HG03575 (cell line): ENCODE results near the gene MS4A18.

Experiments used
- ATAC-seq: cut with Tn5 transposase; IDR thresholded peaks from one replicate; pipeline ENCODE4 v1.9.1; 2021; ENCODE audit not compliant: unreplicated experiment, insufficient number of reproducible peaks, low FRiP score; ENCODE audit errors: extremely low read depth

Gene MS4A18

DNA sequence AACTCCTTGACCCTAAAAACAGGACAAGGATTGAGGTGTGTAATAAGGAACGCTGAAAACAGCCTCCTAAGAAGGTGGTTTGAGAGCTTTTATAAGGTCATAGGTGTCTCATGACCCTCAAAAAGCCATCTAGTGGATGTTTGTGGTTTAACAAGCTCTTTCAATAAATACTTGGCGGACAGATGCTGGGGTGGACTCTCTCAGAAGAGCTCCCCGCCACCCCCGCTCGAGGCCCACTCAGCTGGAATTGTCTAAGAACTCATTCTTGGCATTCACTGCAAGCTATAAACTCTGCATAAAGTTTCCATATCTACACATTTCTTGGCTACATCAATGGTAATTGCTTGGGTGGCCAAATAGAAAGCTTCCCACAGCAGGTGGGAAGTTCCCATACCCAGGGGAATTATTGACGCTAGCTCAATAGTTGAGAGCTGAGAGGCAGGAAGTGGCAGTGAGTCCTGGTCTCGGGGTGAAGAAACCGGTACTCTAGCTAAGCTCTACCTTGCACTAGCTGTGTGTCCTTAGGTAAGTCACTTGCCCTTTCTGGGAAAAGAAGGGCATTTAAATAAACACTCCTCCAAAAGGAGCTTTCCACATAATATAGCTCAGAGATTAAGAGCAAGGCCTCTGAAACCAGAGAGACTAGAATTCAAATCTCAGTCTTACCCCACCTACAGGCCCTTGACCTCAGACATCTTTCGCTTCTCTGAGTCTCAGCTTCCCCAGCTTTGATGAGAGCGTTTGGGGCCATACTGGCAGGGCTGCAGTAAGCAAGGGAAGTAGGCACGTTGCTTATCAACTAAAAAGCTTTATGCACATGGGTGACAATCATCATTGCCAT, 38.6 kb downstream of the MS4A18 start:
- peak; percentile 38 for ATAC-seq

GRCh38 chr11:60763692-60764369, 39.3 kb downstream of the MS4A18 start:
- ATAC-seq, result no peak

DNA sequence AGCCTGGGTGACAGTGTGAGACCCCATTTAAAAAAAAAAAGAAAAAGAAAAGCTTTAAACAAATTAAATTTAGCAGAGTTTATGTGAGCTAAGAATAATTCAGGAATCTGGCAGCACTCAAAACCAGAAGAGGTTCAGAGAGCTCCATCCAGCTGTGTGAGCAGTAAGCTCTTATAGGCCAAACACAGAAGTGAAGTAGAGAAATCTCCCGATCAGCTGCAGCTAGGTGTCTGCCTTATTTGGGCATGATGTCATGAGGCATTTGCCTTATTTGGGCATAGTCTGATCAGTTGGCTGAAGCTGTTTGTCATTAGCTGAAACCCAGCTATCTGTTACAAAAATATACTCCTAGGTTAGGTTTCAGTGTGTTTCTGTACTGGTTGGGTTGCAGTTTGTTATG, 40.4 kb downstream of the MS4A18 start:
- ATAC-seq, result peak; percentile 43

GRCh38 chr11:60765355-60765754, 40.8 kb downstream of the MS4A18 start:
- ATAC-seq, result no peak

DNA sequence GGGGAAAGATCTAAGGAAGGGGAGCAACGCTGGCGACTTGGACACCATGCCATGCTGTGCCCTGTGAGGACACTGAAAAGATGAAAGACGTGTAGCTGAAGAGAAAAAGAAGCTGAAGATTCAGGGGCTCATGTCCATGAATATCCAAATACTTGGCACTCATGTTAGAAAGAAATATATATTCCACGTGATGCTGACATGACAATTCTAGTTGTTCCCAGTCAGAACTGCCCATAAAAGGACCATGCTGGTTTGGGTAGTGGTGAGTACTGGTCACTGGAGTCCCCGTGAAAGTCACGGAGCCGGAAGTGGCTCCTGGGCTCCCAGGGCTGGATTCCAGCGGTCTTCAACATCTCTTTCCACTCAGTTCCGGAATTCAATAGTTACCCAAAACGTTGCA, 42.0 kb downstream of the MS4A18 start:
- no peak for ATAC-seq

GRCh38 chr11:60767388-60767811, 42.9 kb downstream of the MS4A18 start:
- no peak for ATAC-seq

DNA sequence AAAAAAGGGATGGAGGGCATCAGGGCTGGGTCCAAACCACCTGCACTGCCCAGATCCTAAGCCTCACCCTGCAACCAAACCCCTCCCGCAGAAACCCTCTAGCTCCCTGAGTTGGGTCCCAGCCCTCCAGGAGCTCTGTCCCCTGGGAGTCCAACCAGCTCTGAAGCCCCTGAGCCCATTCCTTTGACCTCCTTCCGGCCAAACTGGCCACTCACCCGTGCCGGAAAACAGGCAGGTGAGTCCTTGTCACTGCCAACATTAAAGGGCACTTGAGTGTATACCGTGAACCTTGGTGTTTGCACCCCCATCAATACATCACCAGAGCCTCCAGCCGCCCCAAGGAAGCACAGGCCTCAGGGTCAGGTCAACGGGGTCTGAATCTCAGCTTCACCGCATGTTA, 43.7 kb downstream of the MS4A18 start:
- no peak for ATAC-seq

GRCh38 chr11:60769273-60769672, 44.8 kb downstream of the MS4A18 start:
- ATAC-seq, result no peak

- ATAC-seq, result no peak
Observed at GRCh38 chr11:60769811-60770210, 45.3 kb downstream of the MS4A18 start.

GRCh38 chr11:60771146-60771545, 46.6 kb downstream of the MS4A18 start:
- ATAC-seq, result no peak

GRCh38 chr11:60771879-60772525, 47.5 kb downstream of the MS4A18 start:
- no peak for ATAC-seq

DNA sequence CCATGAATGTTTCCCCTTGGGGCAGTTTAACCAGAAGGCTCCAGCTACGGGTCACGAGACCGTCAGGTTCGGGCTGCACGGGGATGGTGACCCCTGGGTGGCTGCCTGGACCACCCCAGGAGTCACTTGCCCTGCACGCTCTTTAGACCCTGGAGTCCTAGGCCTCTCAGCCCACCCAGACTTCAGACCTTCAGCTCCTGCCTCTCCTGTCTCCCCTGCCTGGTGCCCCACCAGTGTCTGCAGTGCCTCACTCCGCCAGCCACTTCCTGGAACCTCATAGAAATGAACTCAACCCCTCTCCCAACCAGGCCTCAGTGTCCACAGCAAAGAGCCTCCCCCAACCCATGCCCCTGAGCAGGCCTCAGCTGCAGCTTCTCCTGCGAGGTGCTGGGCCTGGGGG, 48.1 kb downstream of the MS4A18 start:
- ATAC-seq, result no peak

GRCh38 chr11:60774726-60775125, 50.2 kb downstream of the MS4A18 start:
- ATAC-seq, result no peak

DNA sequence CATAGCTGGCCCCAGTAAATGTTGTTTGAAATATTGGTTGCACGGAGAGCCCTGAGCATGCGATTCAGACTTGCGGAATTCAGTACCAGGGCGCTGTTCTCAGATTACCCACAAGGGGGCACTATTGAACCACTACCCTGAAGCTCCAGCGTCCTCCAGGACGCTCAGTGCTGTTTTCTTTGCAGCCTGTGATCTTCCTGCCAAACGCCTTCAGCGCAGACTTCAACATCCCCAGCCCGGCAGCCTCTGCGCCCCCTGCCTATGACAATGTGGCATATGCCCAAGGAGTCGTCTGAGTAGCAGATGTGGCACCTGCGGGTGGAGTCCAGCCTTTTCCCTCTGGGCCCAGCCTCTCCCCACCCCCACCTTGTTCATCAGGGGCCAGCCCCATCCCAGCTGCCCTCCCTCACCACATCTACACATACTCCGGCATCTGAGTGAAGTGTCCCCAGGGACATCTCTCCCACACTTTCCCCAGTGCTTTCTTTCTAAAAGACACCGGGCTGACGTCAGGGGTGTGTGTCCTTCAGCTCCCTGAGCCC, 51.0 kb downstream of the MS4A18 start:
- peak; percentile 57 for ATAC-seq

DNA sequence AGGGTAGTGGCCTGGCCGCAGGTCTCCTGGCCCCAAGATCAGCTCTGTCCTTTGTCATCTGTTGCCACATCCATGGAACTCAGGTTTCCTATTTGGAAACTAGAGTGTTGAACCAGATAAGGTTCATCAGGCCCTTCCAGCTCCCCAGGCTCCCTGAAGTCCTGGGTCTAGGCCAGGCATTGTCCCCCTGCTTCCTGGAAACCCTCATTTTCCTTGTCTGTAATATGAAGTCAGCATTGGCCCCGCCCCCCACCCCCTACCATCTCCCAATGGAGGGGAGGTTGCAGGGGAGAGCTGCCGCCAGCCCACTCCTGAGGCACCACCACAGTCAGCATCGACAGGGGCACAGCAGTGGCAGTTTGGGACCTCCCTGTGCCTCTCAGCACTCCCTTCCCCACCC, 51.6 kb downstream of the MS4A18 start:
- no peak for ATAC-seq

DNA sequence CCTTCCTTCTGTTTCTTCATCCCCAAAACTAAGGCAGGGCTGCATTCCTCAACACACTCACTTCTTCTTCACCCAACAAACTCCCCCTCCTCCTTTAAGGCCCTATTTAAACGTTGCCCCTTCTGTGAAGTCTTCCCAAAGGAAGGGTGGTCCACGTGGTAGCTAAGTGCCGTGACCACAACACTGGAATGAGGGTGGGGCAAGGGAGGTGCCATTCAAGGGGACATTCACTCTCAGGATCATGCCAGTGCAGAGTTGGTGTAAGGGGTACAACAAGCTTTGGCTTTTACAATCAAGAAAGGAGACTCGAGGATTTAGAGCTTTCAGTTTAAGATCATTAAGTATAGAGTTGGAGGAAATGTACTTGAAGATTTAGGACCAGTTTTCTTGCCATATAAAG, 52.6 kb downstream of the MS4A18 start:
- no peak for ATAC-seq

- no peak for ATAC-seq
Observed at GRCh38 chr11:60777572-60777971, 53.1 kb downstream of the MS4A18 start.

DNA sequence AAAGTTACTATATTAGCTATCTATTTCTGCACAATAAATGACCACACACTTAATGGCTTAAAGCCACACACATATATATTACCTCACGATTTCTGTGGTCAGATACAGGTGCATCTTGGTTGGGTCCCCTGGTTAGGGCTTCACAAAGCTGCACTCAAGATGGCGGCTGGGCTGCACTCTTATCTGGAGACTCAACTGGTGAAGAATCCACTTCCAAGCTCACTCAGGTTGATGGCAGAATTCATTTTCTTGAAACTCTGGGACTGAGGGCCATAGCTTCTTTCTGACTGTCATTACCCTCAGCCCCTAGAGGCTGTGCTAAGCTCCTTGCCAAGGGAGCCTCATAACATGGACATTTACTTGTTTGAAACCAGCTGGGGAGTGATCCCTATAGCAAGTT, 55.5 kb downstream of the MS4A18 start:
- ATAC-seq, result no peak

DNA sequence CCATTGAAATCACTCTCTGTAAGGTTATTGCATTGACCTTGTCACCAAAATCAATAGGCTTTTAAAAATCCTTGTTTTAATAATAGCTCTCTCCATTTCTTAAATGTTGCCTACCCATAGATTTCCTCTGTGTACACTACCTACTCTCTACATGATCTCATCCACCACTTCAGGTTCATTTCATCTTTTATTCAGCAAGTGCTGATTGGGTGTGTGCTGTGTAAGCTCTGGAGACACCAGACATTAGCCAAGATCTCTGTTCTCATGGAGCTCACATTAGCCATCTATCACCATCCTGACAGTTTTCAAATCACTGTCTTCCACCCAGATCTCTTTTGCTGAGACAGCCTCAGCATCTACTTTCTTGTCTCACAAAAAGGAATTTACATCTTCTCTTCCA, 56.3 kb downstream of the MS4A18 start:
- no peak for ATAC-seq
